ENCODE results near the gene AOC3. TPM values are rescaled to one million over a fixed set of nuclear protein-coding genes. Genes with fewer than 3 reads are reported as not detected.
"Not testable (repeated sequence)": the region's sequence is repeated elsewhere in the genome, so short reads cannot be mapped to it uniquely, and the experiment has no call there.

AOC3 gene
- total RNA-seq, 1 experiment from 2014 or later, result 0.11 TPM

- DNase-seq (ENCODE audit: low read depth), result no peak
These were observed 15.9 kb downstream of the AOC3 start for GRCh38 chr17:42866631-42867575.

GRCh38 chr17:42867694-42868261 lies 16.8 kb downstream of the AOC3 start:
- not testable (repeated sequence) for DNase-seq (ENCODE audit: low read depth)

- no peak for DNase-seq (ENCODE audit: low read depth)
These were observed 17.3 kb downstream of the AOC3 start for GRCh38 chr17:42868338-42868737.

GRCh38 chr17:42871647-42872046 lies 20.6 kb downstream of the AOC3 start:
- DNase-seq (ENCODE audit: low read depth), result no peak

GRCh38 chr17:42872251-42872965 lies 21.4 kb downstream of the AOC3 start:
- no peak for DNase-seq (ENCODE audit: low read depth)

GRCh38 chr17:42873315-42873714 lies 22.3 kb downstream of the AOC3 start:
- no peak for DNase-seq (ENCODE audit: low read depth)

- DNase-seq (ENCODE audit: low read depth), result not testable (repeated sequence)
These were observed 23.1 kb downstream of the AOC3 start for GRCh38 chr17:42873932-42874695.

- DNase-seq (ENCODE audit: low read depth), result no peak
These were observed 26.0 kb downstream of the AOC3 start for GRCh38 chr17:42877037-42877436.

- no peak for DNase-seq (ENCODE audit: low read depth)
These were observed 27.3 kb downstream of the AOC3 start for GRCh38 chr17:42878123-42878880.

- DNase-seq (ENCODE audit: low read depth), result no peak
These were observed 28.1 kb downstream of the AOC3 start for GRCh38 chr17:42878924-42879595.

- no peak for DNase-seq (ENCODE audit: low read depth)
These were observed 28.6 kb downstream of the AOC3 start for GRCh38 chr17:42879596-42879985.

- no peak for DNase-seq (ENCODE audit: low read depth)
These were observed 29.8 kb downstream of the AOC3 start for GRCh38 chr17:42880776-42881310.

GRCh38 chr17:42881706-42882105 lies 30.7 kb downstream of the AOC3 start:
- not testable (repeated sequence) for DNase-seq (ENCODE audit: low read depth)

- no peak for DNase-seq (ENCODE audit: low read depth)
These were observed 31.2 kb downstream of the AOC3 start for GRCh38 chr17:42882166-42882565.

GRCh38 chr17:42883802-42884558 lies 33.0 kb downstream of the AOC3 start:
- no peak for DNase-seq (ENCODE audit: low read depth)

GRCh38 chr17:42885806-42886205 lies 34.8 kb downstream of the AOC3 start:
- DNase-seq (ENCODE audit: low read depth), result not testable (repeated sequence)

- DNase-seq (ENCODE audit: low read depth), result no peak
These were observed 35.5 kb downstream of the AOC3 start for GRCh38 chr17:42886283-42887176.

GRCh38 chr17:42889809-42890208 lies 38.8 kb downstream of the AOC3 start:
- no peak for DNase-seq (ENCODE audit: low read depth)
